GM19324 (cell line): Measurements from ENCODE around the gene ARMC9.
"Not testable (repeated sequence)": the region's sequence is repeated elsewhere in the genome, so short reads cannot be mapped to it uniquely, and the experiment has no call there.

Experiments
- ATAC-seq: cut with Tn5 transposase; IDR thresholded peaks from one replicate; pipeline ENCODE4 v1.9.1; 2021; ENCODE audit warnings: mild to moderate bottlenecking, moderate library complexity; ENCODE audit not compliant: unreplicated experiment, low FRiP score

Gene ARMC9

DNA sequence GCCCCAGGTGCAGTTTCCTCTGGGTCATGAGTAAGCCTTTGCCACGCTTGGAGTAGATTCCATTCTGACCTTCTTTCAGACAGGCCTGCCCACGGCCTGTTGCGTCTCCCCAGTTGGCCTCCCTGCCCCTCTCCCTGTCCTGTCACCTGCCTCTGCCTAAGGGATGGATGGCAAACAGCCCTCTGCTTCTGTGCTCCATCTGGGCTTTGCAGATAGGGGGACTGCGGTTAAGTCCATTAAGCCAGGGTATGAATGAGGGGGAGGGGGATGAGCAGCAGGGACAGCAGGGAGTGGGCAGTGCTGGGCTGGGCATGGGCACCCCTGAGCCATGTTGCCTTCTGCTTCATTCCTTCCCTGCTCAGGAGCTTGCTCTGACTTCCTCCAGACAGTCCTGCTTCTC lies 159.5 kb downstream of the ARMC9 start:
- no peak for ATAC-seq

DNA sequence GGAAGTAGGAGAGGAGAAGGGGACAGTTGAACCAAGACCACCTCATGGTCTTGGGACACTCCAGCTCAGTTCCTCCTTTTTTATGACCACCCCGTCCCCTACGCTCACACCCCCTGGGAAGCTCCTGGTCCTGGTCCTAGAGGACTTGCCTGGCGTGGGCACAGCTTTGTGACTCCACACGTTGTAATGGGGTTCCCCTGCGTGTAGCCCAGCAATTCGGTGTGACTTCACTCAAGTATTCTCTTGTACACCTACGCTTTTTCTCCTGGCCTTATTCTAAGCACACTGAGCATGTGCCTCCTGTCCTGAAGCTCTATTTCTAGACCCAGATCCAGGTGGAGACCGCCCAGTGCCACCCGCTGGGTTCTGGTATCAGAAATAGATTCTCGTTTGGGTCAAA lies 161.0 kb downstream of the ARMC9 start:
- no peak for ATAC-seq

DNA sequence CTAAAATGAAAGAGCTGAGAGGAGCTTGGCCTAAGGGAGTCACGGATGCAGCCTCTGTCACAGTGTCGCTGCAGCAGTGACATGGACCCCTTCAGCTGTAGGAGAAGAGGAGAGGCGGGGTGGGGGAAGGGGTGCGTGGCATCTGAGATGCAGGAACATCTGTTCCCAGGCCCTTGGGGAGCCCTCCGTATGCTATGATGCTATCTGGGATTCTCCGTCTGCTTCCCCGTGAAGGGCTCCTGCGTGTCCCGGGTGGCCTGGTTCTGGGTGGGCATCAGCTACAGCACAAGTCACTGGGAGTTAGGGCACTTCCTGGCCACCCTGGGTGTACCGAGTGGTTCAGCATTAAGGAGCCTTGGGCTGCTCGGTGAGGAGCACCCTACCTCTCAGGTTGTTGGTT lies 161.5 kb downstream of the ARMC9 start:
- ATAC-seq = no peak

DNA sequence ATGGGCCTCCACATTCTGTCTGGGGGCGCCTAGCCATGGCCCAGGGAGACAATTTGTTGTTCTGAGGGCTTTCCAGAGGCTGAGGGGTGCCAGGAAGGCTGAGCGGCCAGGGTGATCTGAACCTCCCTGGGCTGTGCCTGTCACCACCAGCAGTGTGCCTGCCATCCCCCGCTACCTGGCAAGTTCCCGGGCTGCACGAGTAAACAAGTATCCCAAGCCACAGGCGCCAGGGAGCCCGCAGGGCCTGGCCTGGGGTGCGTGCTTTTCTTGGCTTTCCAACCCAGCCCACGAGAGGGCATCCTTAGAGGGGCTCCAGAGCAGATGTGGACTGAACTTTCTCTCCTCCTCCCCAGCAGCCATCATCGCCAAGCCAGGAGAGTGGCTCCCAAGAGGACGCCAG lies 162.0 kb downstream of the ARMC9 start:
- no peak for ATAC-seq

DNA sequence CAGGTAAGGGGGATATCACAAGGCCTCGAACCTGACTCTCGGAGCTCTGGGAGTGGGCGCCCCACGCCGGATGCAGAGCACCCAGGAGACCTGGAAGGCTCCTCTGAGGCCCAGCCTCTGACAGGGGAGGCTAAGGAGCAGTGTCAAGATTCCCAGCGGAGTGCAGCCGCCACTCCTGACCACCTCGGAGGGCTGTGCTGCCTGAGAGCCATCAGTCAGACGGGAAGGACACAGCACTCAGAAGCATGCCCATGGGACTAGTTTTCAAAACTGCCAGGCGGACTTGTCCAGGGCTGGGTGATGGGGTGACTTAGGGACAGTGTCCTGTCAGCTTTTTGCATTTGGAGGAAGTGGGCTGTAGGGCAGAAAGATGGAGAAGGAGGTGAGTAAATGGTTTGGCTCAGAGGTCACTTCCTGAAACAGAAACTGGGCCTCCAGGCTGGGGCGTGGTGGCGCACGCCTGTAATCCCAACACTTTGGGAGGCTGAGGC lies 162.5 kb downstream of the ARMC9 start:
- no peak for ATAC-seq

DNA sequence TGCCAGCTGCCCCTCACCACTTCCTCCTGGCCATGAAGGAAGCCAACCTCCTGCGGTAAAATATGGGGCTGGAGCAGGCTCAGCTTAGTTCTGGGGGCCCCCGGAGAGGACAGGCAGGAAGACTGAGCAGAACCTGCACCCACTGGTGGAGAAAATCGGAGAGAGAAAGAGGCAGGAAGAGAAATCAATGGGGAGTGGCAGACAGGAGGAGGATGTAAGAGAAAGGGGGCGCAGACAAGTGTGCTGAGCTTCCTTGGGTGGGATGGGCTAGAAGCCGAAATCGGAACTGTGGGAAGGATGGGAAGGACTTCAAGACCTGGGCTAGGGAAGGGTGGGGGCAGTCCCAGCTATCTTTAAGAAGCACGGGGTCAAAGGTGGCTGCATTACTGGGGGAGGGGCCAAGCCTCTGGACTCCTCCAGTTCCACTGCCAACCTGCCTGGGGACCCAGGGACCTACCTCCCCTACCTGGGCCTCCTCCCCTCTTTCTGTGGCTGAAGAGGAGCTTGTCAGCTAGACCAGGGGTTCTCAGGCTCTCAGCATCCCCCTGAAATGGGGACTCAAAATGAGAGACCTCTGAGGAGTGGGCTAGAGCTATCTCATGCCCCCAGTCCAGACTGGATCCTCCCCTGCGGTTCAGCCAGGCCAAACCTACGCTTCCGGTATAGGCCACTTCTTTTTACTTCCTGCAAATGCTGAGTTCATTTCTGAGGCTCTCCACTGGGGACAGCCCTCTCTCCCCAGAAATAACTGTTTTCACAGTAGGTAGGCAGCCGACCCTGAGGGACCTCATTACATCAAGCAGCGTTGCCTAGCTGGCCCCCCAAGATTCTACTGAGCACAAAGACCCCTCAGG lies 163.5 kb downstream of the ARMC9 start:
- ATAC-seq = no peak

DNA sequence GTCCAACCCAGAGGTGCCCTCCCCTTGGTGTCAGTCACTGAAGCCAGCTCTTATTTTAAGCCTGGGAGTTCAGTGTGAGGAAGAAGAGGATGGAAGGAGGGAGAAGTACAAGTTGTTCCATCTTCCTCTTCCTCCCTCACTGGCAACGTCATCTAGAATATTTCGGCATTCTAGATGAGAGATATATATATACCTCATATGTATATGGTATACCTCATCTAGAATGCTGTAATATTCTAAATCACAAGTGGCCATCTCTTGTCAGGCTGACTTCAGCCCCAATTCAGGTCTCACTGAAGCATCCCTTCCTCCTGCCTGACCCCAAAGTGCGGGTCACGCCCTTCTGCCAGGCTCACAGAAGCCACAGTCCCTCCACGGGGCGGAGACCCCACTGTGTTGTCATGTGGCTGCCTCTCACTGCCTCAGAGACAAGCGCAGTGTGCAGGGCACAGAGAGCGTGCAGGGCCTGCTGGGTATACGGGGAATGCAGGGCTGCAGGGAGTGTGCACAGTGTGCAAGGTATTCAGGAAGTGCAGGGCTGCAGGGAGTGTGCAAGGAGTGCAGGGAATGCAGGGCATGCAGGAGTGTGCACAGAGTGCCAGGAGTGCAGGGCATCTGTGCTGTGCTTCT lies 164.2 kb downstream of the ARMC9 start:
- ATAC-seq = no peak

DNA sequence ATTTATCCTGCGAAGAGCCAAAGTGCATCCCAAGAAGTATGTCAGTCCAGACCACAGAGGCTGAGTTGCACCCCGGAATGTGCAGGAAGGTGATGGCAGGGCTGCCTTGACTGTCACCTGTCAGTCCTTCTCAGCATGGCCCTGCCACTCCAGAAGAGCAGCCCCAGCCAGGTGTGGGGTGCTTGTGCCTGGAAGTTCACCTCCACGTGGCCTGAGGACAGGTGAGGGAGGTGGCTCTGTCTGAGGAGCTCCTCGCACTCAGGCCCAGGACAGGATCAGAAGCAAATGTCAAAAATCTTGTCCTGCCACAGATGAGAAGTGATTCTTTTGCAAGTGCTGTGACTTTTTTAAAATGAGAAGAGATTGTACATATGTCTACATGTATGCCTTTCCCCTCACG lies 165.6 kb downstream of the ARMC9 start:
- no peak for ATAC-seq

DNA sequence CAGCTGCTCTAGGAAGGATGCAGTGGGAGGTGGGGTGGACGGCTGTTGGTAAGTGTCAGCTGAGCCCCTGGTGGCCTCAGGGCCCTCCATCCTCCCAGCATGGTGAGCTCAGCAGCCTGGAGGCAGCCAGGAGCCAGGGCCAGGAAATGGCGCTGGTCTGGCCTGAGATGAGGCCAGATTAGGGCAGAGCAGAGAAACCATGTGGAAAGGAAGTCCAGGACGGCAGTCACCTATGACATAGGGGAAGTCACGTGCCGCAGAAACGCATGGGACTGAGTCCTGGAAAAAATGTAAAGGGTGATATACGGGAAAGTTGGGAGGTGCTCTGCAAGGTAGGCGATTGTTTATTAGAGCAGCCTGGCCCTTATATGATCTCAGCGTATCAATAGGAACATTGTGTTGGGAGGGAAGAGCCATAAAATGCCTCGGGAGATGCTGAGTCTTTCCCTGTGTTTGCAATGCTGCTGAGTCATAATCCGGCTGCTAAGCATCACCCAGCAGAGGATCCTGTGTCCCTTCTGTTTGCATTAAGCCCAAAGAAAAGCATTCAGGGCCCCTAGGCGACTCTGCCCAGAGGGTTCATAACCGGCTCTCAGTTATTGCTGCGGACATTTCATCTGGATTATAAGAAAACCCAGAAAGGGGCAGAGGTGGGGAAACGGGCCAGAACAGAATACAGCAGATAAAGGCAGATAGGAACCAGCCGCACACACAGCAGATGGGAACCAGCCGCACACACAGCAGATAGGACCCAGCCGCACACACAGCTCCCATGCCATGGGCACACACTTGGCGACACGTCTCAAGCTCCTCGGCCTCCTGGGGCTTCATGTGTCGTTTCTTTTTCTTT lies 166.8 kb downstream of the ARMC9 start:
- no peak for ATAC-seq

DNA sequence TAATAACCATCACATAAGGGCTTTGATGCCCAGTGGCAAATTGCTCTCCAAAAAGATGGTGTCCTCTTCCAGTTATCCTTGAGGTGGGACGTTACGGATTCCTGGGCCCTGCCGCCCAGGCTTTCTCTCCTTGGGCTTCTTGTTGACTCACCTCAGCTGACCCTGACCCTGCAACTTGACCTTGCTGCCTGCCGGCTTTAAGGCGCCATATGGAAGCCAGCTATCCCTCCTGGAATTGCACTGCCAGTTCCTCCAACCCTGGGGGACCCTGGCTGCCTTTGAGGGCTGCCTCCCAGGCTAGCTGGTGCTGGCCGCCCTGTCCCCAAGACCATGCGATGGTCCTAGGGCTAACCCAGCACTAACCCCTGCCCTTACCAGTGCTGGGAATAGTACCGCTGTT lies 168.7 kb downstream of the ARMC9 start:
- no peak for ATAC-seq

DNA sequence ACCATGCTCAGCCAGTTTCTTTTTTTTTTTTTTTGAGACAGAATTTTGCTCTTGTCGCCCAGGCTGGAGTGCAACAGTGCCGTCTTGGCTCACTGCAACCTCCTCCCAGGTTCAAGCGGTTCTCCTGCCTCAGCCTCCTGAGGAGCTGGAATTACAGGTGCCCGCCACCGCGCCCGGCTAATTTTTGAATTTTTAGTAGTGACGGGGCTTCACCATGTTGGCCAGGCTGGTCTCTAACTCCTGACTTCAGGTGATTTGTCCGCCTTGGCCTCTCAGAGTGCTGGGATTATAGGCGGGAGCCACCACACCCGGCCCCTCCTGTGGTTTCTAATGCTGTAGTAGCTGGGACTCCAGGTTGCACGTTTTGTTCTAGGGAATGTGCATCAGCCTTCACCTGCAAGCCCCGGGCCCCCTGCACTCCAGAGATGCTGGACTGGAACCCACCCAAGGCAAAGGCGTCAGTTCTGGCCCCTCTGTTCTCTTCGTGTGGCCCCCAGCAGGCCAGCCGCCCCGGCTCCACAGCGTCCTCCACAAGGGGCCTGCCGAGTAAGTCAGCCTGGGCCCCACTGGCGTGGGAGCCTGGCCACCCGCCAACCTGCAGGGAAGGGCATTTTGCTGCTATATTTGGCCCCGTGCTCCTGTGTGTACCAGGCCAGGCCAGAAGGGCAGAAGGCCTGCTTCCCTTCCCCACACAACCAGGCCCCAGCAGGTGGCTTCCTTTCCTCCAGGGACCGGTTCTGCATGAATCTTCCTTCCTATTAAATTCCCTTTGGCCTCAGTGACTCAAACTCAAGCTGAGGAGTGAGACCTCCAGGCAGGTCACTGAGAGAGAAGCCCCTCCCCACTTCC lies 171.4 kb downstream of the ARMC9 start:
- no peak for ATAC-seq

DNA sequence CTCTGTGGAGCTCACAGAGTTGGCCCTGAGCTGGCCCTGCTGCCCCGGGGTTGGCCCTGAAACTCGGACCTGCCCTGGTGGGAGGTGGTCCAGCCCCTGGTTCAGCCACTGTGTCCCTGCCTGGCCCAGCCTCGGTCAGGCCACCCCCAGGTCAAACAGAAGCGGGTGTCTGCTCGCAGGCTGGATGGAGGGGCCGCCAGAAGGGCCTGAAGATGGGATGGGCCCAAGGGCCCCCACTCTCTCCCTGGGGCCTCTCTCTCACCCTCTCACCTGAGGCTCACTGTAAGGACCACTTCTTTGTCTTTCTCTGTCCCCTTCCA lies 172.0 kb downstream of the ARMC9 start:
- ATAC-seq = no peak

DNA sequence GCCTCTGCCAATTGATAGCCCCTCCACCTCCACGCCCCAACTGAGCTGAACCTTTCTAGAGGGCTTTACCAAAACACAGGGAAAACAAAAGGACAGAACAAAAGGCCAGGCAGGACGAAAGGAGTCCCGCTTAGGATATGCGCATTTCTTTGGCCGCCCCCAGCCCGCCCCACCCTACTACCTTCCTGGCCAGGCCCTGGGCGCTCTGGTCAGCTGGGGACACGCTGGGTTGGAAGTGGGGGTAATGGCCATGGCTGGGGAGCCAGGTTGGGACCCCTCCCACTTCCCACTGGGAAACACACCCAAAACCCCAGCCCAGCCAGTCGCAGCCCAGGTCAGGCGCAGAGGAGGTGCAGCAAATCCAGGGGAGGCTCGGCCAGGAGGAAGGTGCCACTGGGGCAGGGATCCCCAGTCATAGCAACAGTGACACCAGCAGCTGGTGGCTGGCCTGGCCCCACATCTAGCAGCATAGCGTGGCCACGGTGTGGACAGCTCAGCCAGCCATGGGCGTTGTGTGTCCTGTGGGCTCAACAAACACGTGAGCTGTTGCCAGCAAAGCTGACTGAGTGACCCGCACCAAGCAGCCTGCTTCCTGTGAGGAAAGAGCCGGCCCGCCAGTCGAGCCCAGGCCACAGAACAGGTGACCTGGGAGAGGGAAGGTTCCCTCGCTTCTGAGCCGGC lies 172.5 kb downstream of the ARMC9 start:
- ATAC-seq = no peak

DNA sequence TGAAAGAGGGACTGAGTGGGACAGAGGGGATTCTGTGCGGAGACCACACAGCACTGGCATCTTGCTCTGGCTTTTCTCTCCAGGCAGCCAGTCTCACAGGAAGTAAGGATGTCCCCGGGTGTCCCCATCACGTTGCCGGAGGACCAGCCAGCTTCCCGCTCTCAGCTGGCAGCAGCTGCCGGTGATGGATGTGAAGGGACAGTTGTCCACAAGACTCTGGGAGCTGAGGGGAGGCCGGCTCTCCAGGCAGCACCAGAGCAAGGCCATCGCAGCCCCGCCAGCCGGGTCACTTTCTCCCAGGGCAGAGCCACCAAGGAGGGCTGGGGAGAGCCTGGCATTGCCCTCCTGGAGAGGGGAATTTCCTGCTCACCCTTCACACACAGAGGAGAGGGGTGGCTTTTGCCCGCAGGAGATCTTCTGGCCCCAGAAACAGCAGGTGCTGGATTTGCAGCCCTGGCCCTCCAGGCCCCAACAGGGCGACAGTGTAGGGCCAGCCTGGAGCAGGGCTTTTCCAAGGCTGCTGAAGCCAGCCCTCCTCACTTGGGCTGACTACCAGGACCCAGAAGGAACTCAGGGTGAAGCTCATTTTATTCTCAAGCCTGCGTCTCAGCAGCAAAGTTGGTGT lies 173.1 kb downstream of the ARMC9 start:
- no peak for ATAC-seq

DNA sequence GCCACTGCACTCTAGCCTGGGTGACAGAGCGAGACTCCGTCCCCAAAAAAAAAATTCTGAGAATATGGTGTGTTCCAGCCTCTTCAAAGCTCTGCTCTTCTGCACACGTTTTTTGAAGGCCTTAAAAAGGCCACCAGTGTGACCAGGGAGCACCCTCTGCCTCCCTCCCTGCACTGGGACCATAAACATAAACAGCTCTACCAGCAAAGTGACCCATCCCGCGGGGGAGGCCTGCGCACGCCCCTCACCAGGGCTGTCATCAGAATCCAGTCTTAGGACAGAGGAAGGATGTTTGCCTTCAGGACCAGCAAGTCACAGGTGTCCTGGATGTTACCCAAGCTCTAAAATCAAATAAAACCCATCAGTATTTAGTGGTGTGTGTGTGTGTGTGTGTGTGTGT lies 173.9 kb downstream of the ARMC9 start:
- ATAC-seq = no peak

DNA sequence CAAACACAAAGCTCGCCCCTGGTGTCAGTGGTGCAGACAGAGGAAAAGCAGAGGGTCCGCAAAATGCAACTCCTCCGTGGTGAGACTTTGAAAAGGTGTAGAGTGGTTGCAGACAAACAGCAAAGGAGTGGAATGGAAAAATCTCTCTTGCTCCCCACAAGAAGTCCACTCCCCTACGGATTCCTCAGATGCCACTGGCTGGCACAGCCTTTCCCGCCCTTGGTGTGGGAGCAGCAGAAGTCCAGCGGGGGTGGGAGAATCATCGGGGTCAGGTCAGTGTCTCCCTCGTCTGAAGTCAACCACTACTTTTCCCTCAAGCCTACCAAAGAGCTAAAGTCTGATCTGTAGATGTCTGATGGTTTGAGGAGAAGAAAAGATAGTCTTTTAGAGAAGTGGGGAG lies 174.8 kb downstream of the ARMC9 start:
- no peak for ATAC-seq

DNA sequence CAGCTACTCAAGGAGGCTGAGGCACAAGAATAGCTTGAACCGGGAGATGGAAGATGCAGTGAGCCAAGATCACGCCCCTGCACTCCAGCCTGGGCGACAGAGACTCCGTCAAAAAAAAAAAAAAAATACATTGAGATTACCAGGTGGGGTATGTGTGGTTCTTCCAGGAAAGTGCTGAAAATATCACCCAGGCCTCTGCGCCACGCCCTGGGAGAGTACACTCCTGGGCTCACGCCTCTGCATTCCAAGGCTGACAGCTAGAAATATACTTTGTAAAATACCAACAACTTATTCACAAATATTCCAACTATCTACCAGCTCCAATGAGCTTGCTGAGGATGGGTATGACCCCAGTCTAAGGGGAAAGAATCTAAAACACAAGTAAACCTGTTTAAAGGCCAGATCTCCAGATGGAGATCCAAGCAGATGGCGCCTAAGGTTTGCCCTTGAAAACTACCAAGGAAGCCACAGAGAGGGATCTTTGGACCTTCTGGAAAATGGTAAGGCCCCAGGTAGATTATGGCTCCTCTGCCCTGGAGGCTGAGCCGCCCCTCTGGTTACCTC lies 175.4 kb downstream of the ARMC9 start:
- no peak for ATAC-seq

DNA sequence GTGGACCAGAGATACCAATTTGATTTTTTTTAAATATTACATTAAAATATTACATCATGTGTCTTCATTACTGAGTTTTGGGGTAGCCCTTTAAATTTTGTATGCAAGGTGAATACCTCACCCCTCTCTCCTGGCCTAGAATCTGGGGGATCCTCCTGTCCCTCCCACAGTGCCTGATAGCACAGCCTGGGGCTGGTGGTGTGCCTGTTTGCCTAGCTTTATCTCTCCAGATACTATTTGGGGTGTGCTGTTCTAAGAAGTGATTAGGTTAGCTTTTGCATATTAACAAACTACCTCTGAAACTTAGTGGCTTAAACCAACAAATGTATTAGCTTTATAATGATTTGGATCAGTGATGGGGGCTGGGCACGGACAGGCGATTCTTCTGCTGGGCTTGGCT lies 176.3 kb downstream of the ARMC9 start:
- ATAC-seq = no peak

DNA sequence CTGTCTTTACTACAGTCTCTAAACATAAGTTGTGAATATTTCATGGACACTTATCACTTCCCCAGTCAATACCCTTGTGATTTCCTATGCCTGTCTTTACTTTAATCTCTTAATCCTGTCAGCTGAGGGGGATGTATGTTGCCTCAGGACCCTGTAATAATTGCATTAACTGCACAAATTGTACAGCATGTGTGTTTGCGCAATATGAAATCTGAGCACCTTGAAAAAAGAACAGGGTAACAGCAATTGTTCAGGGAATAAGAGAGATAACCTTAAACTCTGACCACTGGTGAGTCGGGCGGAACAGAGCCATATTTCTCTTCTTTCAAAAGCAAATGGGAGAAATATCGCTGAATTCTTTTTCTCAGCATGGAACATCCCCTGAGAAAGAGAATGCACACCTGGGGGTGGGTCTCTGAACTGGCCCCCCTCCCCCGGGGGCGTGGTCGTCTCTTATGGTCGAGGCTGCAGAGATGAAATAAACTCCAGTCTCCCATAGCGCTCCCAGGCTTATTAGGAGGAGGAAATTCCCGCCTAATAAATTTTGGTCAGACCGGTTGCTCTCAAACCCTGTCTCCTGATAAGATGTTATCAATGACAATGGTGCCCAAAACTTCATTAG lies 177.7 kb downstream of the ARMC9 start:
- not testable (repeated sequence) for ATAC-seq
